ENCODE data around the gene ZNF423.

Gene ZNF423

GRCh38 chr16:49548325-49548970, 307.5 kb downstream of the ZNF423 start:
- Histone ChIP-seq H3K27me3 (replicated peaks; ENCODE audit: control insufficient read depth, insufficient read depth, low read length) (no peaks in the 10 kb centered on the region; the same call in 1 of the 2 replicates), H3K4me3 (replicated peaks; ENCODE audit: low read depth, low read length) (no peak overlapping the region), H3K36me3 (ENCODE audit: control insufficient read depth, insufficient read depth, low read length) (no peaks in the 10 kb centered on the region)
- no peak for TF ChIP-seq CTCF (IDR thresholded peaks at IDR 0.05; ENCODE audit: insufficient read depth, low read length, poor library complexity, severe bottlenecking)
- no peak for DNase-seq (ENCODE audit: extremely low read depth, insufficient read length)

- no peak overlapping the region for H3K4me3 ChIP-seq (replicated peaks; ENCODE audit: low read depth, low read length)
- H3K36me3 ChIP-seq (ENCODE audit: control insufficient read depth, insufficient read depth, low read length) = no peaks in the 10 kb centered on the region
- no peaks in the 10 kb centered on the region; the same call in 1 of the 2 replicates for H3K27me3 ChIP-seq (replicated peaks; ENCODE audit: control insufficient read depth, insufficient read depth, low read length)
- no peak for TF ChIP-seq CTCF (IDR thresholded peaks at IDR 0.05; ENCODE audit: insufficient read depth, low read length, poor library complexity, severe bottlenecking)
- no peak for DNase-seq (ENCODE audit: extremely low read depth, insufficient read length)
These were observed 308.5 kb downstream of the ZNF423 start for GRCh38 chr16:49547448-49547847.

GRCh38 chr16:49546735-49547134, 309.2 kb downstream of the ZNF423 start:
- DNase-seq (ENCODE audit: extremely low read depth, insufficient read length) = no peak
- no peaks in the 10 kb centered on the region; the same call in 1 of the 2 replicates for H3K27me3 ChIP-seq (replicated peaks; ENCODE audit: control insufficient read depth, insufficient read depth, low read length)
- no peak for TF ChIP-seq CTCF (IDR thresholded peaks at IDR 0.05; ENCODE audit: insufficient read depth, low read length, poor library complexity, severe bottlenecking)
- H3K36me3 ChIP-seq (ENCODE audit: control insufficient read depth, insufficient read depth, low read length) = no peaks in the 10 kb centered on the region
- no peak overlapping the region for H3K4me3 ChIP-seq (replicated peaks; ENCODE audit: low read depth, low read length)

- H3K36me3 ChIP-seq (ENCODE audit: control insufficient read depth, insufficient read depth, low read length) = no peaks in the 10 kb centered on the region
- DNase-seq (ENCODE audit: extremely low read depth, insufficient read length) = no peak
- TF ChIP-seq CTCF (IDR thresholded peaks at IDR 0.05; ENCODE audit: insufficient read depth, low read length, poor library complexity, severe bottlenecking) = no peak
- no peak overlapping the region for H3K4me3 ChIP-seq (replicated peaks; ENCODE audit: low read depth, low read length)
- no peaks in the 10 kb centered on the region; the same call in 1 of the 2 replicates for H3K27me3 ChIP-seq (replicated peaks; ENCODE audit: control insufficient read depth, insufficient read depth, low read length)
These were observed 310.0 kb downstream of the ZNF423 start for GRCh38 chr16:49545741-49546448.

- no peaks in the 10 kb centered on the region for H3K36me3 ChIP-seq (ENCODE audit: control insufficient read depth, insufficient read depth, low read length)
- H3K27me3 ChIP-seq (replicated peaks; ENCODE audit: control insufficient read depth, insufficient read depth, low read length) = no peaks in the 10 kb centered on the region; the same call in 1 of the 2 replicates
- H3K4me3 ChIP-seq (replicated peaks; ENCODE audit: low read depth, low read length) = no peak overlapping the region
- no peak for TF ChIP-seq CTCF (IDR thresholded peaks at IDR 0.05; ENCODE audit: insufficient read depth, low read length, poor library complexity, severe bottlenecking)
- DNase-seq (ENCODE audit: extremely low read depth, insufficient read length) = no peak
These were observed 310.7 kb downstream of the ZNF423 start for GRCh38 chr16:49545243-49545642.
